Measurements from ENCODE around the gene F12. TPM values are rescaled to one million over a fixed set of nuclear protein-coding genes. Genes with fewer than 3 reads are reported as not detected.
A peak's percentile ranks its signal among the peaks of the same experiment; 100 is the strongest.

F12 gene
- total and polyA plus RNA-seq, 2 of the 8 experiments (the other 6 are each of a cell fraction or from before 2014, with no cell fraction given), result 6.5 to 7.8 TPM

DNA sequence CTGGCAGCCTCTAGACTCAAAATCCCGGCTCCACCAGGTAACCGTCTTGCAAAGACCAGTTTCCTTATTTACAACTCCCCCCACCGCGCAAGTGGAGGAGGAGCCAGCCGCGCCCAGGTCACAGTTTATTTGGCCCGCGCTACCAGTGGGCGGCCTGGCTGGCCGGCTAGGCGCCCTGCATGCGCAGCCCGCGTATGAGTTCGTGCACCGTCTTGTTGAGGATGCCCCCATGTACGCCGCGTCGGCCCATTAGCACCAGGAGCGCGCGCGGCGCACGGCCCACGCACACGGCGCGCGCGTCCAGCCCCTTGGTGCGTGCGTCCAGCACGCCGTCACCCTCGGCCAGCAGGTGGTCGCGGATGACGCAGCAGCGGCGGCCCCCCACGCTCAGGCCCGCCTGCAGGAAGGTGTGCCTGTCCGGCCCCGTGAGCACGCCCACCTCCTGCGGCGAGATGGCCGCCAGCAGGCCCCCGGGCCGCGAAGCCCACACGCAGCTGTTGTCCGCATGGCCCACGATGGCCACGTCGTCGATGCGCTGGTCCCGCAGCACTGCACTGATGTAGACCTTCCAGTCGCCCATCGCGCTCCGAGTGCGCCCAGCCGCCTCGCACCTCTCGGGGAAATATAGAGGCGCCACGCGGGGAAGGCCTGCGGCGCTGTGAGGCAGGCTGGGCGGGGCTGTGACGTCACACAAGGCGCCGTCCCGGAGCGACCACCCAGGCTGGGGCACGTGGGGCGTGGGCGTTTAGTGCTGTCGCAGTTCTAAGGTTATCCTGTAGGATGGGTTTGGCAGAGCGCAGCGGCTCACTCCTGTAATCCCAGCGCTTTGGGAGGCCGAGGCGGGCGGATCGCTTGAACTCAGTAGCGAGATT, 9.1 kb downstream of the F12 start, which contains the start of gene PFN3:
PFN3 (minus strand) TSS at position 665 of the 872 bp plus-strand sequence; CDS start at position 580, 85 bp downstream.
- no peak within 1 kb of the TSS for H2BK120ac ChIP-seq (replicated peaks; ENCODE audit: low read depth, low read length)
- no peak within 1 kb of the TSS for H3K4ac ChIP-seq (replicated peaks; ENCODE audit: insufficient read length, low read depth, low read length)
- TF ChIP-seq CHD2 (IDR thresholded peaks at IDR 0.05; ENCODE audit: low read length) (no peak), CREB1 (IDR thresholded peaks at IDR 0.05) (peak; percentile 66; the same call in 1 of the 2 replicates)
- H3K18ac ChIP-seq (ENCODE audit: extremely low read depth, low read length), result no peak within 1 kb of the TSS
- H3K4me2 ChIP-seq (ENCODE audit: insufficient read depth in 1 of 2, low read depth in 2 of 2, low read length in 2 of 2), result no peak within 1 kb of the TSS
- no peak within 1 kb of the TSS for H3K56ac ChIP-seq (replicated peaks; ENCODE audit: insufficient read length, low read depth, low read length)
- H3K79me1 ChIP-seq (ENCODE audit: low read depth, low read length), result no peaks in the 10 kb centered on the region
- H3K4me1 ChIP-seq (replicated peaks in 1 of 4; ENCODE audit: control insufficient read depth in 3 of 4, insufficient read depth in 4 of 4, low read length in 3 of 4), result peaks cover 0 to 22% (median 14%) of the 10 kb centered on the region in 4 experiments; a peak in 5 of 7 replicates
- no peak within 1 kb of the TSS for H2BK20ac ChIP-seq (ENCODE audit: low read length)
- no peak within 1 kb of the TSS for H3K27ac ChIP-seq (ENCODE audit: low read depth, low read length)
- no peak within 1 kb of the TSS for H3K4me3 ChIP-seq (ENCODE audit: extremely low read depth in 1 of 4, insufficient read depth in 2 of 4, low read depth in 3 of 4, low read length in 4 of 4)
- H2AFZ ChIP-seq (ENCODE audit: low read length), result no peak within 1 kb of the TSS
- H3K27me3 ChIP-seq (replicated peaks in 1 of 4; ENCODE audit: control insufficient read depth in 3 of 4, extremely low read depth in 1 of 4, insufficient read depth in 3 of 4, low read length in 3 of 4), result peaks cover 19 to 49% (median 37%) of the 10 kb centered on the region in 4 experiments
- H2BK15ac ChIP-seq (ENCODE audit: low read length), result peak within 1 kb of the TSS; percentile 46; the same call in 1 of the 2 replicates
- no peak within 1 kb of the TSS for H3K14ac ChIP-seq (ENCODE audit: insufficient read length)
- H3K23ac ChIP-seq (ENCODE audit: insufficient read length), result no peak within 1 kb of the TSS
- no peak within 1 kb of the TSS for H2BK5ac ChIP-seq (ENCODE audit: low read depth, low read length)
- H4K8ac ChIP-seq (ENCODE audit: extremely low read depth, insufficient read depth, low read length), result peak within 1 kb of the TSS; percentile 58; the same call in 1 of the 2 replicates
- peak within 1 kb of the TSS; percentile 39; the same call in 1 of the 2 replicates for H2BK12ac ChIP-seq (ENCODE audit: low read depth, low read length)
- 96% methylated on average over 75 of the region's 92 CpGs; no CpG with 5 or more reads in 1 of the 2 experiments for WGBS, 2 experiments (ENCODE audit: extremely low coverage in 1 of 2, insufficient coverage in 1 of 2, insufficient read length in 1 of 2, insufficient replicate concordance in 2 of 2, low coverage in 1 of 2, low lambda C conversion rate in 2 of 2, missing lambda C conversion rate in 1 of 2)
- no peaks in the 10 kb centered on the region for H3K79me2 ChIP-seq (ENCODE audit: control insufficient read depth in 1 of 2, insufficient read depth in 2 of 2, low read length in 2 of 2)
- no peak within 1 kb of the TSS for H2AK5ac ChIP-seq (ENCODE audit: low read depth, low read length)
- CTCF ChIA-PET (ENCODE audit: partially characterized antibody), result interaction anchor here (1.2 to 10.5 kb wide), 6 partner anchors 8 to 101 kb away, joined by 3 to 343 read pairs (median 64); partner anchors contain the start of genes GRK6, PRR7 and SLC34A1
- H4K20me1 ChIP-seq (replicated peaks in 1 of 2; ENCODE audit: control insufficient read depth in 1 of 2, insufficient read depth in 2 of 2, low read length in 2 of 2), result no peaks in the 10 kb centered on the region
- POLR2A ChIA-PET (ENCODE audit: partially characterized antibody), result interaction anchor here (0.7 to 10.8 kb wide), 4 partner anchors 10 to 55 kb away, joined by 3 to 143 read pairs (median 6); partner anchors contain the start of gene PRR7
- FAIRE-seq, result no peak
- no peak for DNase-seq (ENCODE audit: low read depth in 1 of 2, low spot score in 2 of 2)
- no peak within 1 kb of the TSS for H3K9ac ChIP-seq (replicated peaks in 1 of 4; ENCODE audit: extremely low read depth in 1 of 4, low read depth in 3 of 4, low read length in 3 of 4)
- H3K9me3 ChIP-seq (ENCODE audit: insufficient read depth in 2 of 2, low read depth in 1 of 2, low read length in 1 of 2), result no peaks in the 10 kb centered on the region
- no peaks in the 10 kb centered on the region for H3K36me3 ChIP-seq (ENCODE audit: control insufficient read depth in 2 of 4, insufficient read depth in 4 of 4, low read length in 3 of 4)
- no peak within 1 kb of the TSS for H4K5ac ChIP-seq (ENCODE audit: insufficient read length, low read depth, low read length)
- H3K23me2 ChIP-seq (ENCODE audit: low read depth, low read length), result peaks cover 13% of the 10 kb centered on the region; the same call in 1 of the 2 replicates
- H4K91ac ChIP-seq (replicated peaks; ENCODE audit: insufficient read length, low read length), result no peak within 1 kb of the TSS
